CD14-positive monocyte (primary cell): ENCODE measurements around the gene ACTR6. TPM values are rescaled to one million over a fixed set of nuclear protein-coding genes. Genes with fewer than 3 reads are reported as not detected.

Experiments used
- DNase-seq, 3 donors: peaks; one replicate each; pipeline ENCODE4 v3.0.0-alpha.2; 2011 to 2022
- H2AFZ ChIP-seq: 2 replicates; pipeline ENCODE4 v1.6.0; 2012; ENCODE audit warnings: mild to moderate bottlenecking, low read depth, low read length, inconsistent platforms; ENCODE audit not compliant: insufficient read depth, poor library complexity, severe bottlenecking
- H3K27ac ChIP-seq, 2 donors: 1 replicate in 1 of 2; 2 replicates in 1 of 2; pipeline ENCODE4 v1.5.1; 2012 to 2013; ENCODE audit warnings: low read length in 2 of 2, control low read depth in 1 of 2, inconsistent platforms in 1 of 2, low read depth in 1 of 2, mild to moderate bottlenecking in 1 of 2
- H3K27me3 ChIP-seq, 2 donors: one replicate each; pipeline versions ENCODE4 v1.6.0 to v1.6.1; 2011 to 2013; ENCODE audit warnings: low read length in 2 of 2; ENCODE audit not compliant: control insufficient read depth in 2 of 2, insufficient read depth in 2 of 2
- H3K36me3 ChIP-seq, 2 donors: replicated peaks in 1 of 2; 1 replicate in 1 of 2; 2 replicates in 1 of 2; pipeline versions ENCODE4 v1.5.1 to v1.6.1; 2012 to 2013; ENCODE audit warnings: low read length in 2 of 2, control low read depth in 1 of 2, inconsistent platforms in 1 of 2, mild to moderate bottlenecking in 1 of 2; ENCODE audit not compliant: insufficient read depth in 2 of 2, control insufficient read depth in 1 of 2
- H3K4me1 ChIP-seq, 2 donors: 1 replicate in 1 of 2; 2 replicates in 1 of 2; pipeline versions ENCODE4 v1.5.1 to v1.6.1; 2012 to 2013; ENCODE audit warnings: low read length in 2 of 2, control low read depth in 1 of 2, inconsistent platforms in 1 of 2, mild to moderate bottlenecking in 1 of 2, moderate library complexity in 1 of 2; ENCODE audit not compliant: insufficient read depth in 2 of 2, control insufficient read depth in 1 of 2
- H3K4me2 ChIP-seq: replicated peaks from 2 replicates; pipeline ENCODE3; 2012; ENCODE audit warnings: low read length, moderate library complexity, mild to moderate bottlenecking; ENCODE audit not compliant: poor library complexity, severe bottlenecking; ENCODE audit errors: extremely low read depth
- H3K4me3 ChIP-seq, 3 experiments: fragments of 200-600 bp in 1 of 3; sonication (generic) in 1 of 3; replicated peaks in 1 of 3; 1 replicate in 2 of 3; 2 replicates in 1 of 3; pipeline ENCODE4 v1.5.1; 2011 to 2013; ENCODE audit warnings: low read length in 3 of 3, mild to moderate bottlenecking in 3 of 3, control low read depth in 2 of 3, low read depth in 2 of 3, inconsistent platforms in 1 of 3, moderate library complexity in 1 of 3
- H3K79me2 ChIP-seq: 2 replicates; pipeline ENCODE4 v1.6.0; 2012; ENCODE audit warnings: mild to moderate bottlenecking, control low read depth, inconsistent platforms, low read length, moderate library complexity; ENCODE audit not compliant: insufficient read depth
- H3K9ac ChIP-seq: 2 replicates; pipeline ENCODE4 v1.6.0; 2017; ENCODE audit warnings: low read length, mild to moderate bottlenecking; ENCODE audit not compliant: insufficient read depth, poor library complexity, severe bottlenecking
- H3K9me3 ChIP-seq, 2 donors: replicated peaks in 1 of 2; 1 replicate in 1 of 2; 2 replicates in 1 of 2; pipeline versions ENCODE4 v1.5.1 to v1.6.1; 2012 to 2013; ENCODE audit warnings: low read length in 2 of 2, control low read depth in 1 of 2; ENCODE audit not compliant: control insufficient read depth in 1 of 2, insufficient read depth in 1 of 2
- H4K20me1 ChIP-seq: 2 replicates; pipeline ENCODE4 v1.6.0; 2012; ENCODE audit warnings: mild to moderate bottlenecking, low read length, control low read depth, moderate library complexity; ENCODE audit not compliant: insufficient read depth
- H3K27ac Mint-ChIP-seq, 7 donors: one replicate each; pipeline ENCODE4 v1.8.0; 2020; ENCODE audit warnings: mild to moderate bottlenecking in 7 of 7, mixed read lengths in 7 of 7, moderate library complexity in 6 of 7, inconsistent platforms in 2 of 7
- H3K27me3 Mint-ChIP-seq, 3 donors: one replicate each; pipeline ENCODE4 v1.8.0; 2021 to 2022; ENCODE audit warnings: low read depth in 3 of 3, mild to moderate bottlenecking in 3 of 3, mixed read lengths in 3 of 3, moderate library complexity in 3 of 3, inconsistent platforms in 1 of 3
- H3K36me3 Mint-ChIP-seq, 2 donors: one replicate each; pipeline ENCODE4 v1.8.0; 2020; ENCODE audit warnings: mixed read lengths in 2 of 2, inconsistent platforms in 1 of 2, mild to moderate bottlenecking in 1 of 2
- H3K4me1 Mint-ChIP-seq: one replicate; pipeline ENCODE4 v1.8.0; 2020; ENCODE audit warnings: mild to moderate bottlenecking, mixed read lengths
- H3K4me3 Mint-ChIP-seq, 2 donors: one replicate each; pipeline ENCODE4 v1.8.0; 2020; ENCODE audit warnings: mild to moderate bottlenecking in 2 of 2, mixed read lengths in 2 of 2, moderate library complexity in 1 of 2
- H3K9me3 Mint-ChIP-seq, 7 donors: one replicate each; pipeline ENCODE4 v1.8.0; 2020 to 2022; ENCODE audit warnings: mixed read lengths in 7 of 7, mild to moderate bottlenecking in 6 of 7, moderate library complexity in 6 of 7, inconsistent platforms in 2 of 7
- CTCF ChIP-seq: fragments of 200-600 bp; IDR thresholded peaks from one replicate; pipeline ENCODE4 v1.8.0; 2022; ENCODE audit warnings: antibody characterized with exemption, mild to moderate bottlenecking
- WGBS: methylation state at CpG from one replicate; pipeline ENCODE4 v1.1.5; 2013; ENCODE audit warnings: missing lambda C conversion rate; ENCODE audit not compliant: insufficient coverage; 5-methylcytosine and 5-hydroxymethylcytosine counted together
- intact Hi-C, 2 donors: fragments of 100-400 bp; cut with micrococcal nuclease; formaldehyde crosslinking; loops; one replicate each; pipeline versions ENCODE4 v1.15.0 to v1.15.1; 2023
- polyA plus RNA-seq, 3 donors: library from polyadenylated mRNA; depleted of rRNA in 1 of 3; unstranded in 2 of 3; stranded (reverse) in 1 of 3; fragments of 300-500 nt in 2 of 3; fragments of >200 nt in 1 of 3; fragmentation: Illumina TruSeq in 2 of 3; gene quantifications; 1 replicate in 2 of 3; 2 replicates in 1 of 3; pipeline ENCODE4 v1.2.3, GENCODE V29; 2012 to 2021

Gene ACTR6
- polyA plus RNA-seq, 3 donors: 5.5 to 17.8 (median 16.2) TPM

- H3K4me3 Mint-ChIP-seq: no peak overlapping the region
- H4K20me1 ChIP-seq: no peaks in the 10 kb centered on the region
- H3K9me3 Mint-ChIP-seq: no peaks in the 10 kb centered on the region
- H3K27me3 Mint-ChIP-seq: peaks cover 0 to 3% (median 0%) of the 10 kb centered on the region in 3 donors
- no peaks in the 10 kb centered on the region for H3K27me3 ChIP-seq
- no peak overlapping the region for H3K4me3 ChIP-seq
- H3K9me3 ChIP-seq: no peaks in the 10 kb centered on the region
- intact Hi-C loops: no loop called here
- H3K4me2 ChIP-seq: no peak overlapping the region
- no peak for TF ChIP-seq CTCF
- no peak overlapping the region for H3K27ac Mint-ChIP-seq
- H3K36me3 Mint-ChIP-seq: no peaks in the 10 kb centered on the region
- peaks cover 7% of the 10 kb centered on the region in 2 donors for H3K4me1 ChIP-seq
- no peak overlapping the region for H3K9ac ChIP-seq
- H3K4me1 Mint-ChIP-seq: peaks cover 10% of the 10 kb centered on the region
- H2AFZ ChIP-seq: no peak overlapping the region
- H3K27ac ChIP-seq: no peak overlapping the region
- no peaks in the 10 kb centered on the region for H3K79me2 ChIP-seq
- no peaks in the 10 kb centered on the region for H3K36me3 ChIP-seq
- DNase-seq: no peak
Measured at GRCh38 chr12:100248886-100249285, 48.3 kb downstream of the ACTR6 start.

GRCh38 chr12:100249941-100250340 is 49.3 kb downstream of the ACTR6 start:
- H3K27ac ChIP-seq: peak overlapping the region in 1 of 2 donors; percentile 26
- WGBS: 32% methylated on average over 3 of the region's 7 CpGs
- H3K36me3 ChIP-seq: no peaks in the 10 kb centered on the region
- no peaks in the 10 kb centered on the region for H3K9me3 ChIP-seq
- peaks cover 0 to 2% (median 2%) of the 10 kb centered on the region in 3 donors for H3K27me3 Mint-ChIP-seq
- H3K4me1 Mint-ChIP-seq: peaks cover 10% of the 10 kb centered on the region
- peak overlapping the region; percentile 11 for H2AFZ ChIP-seq
- DNase-seq: peak in 2 of 3 donors; percentile 20
- H3K36me3 Mint-ChIP-seq: no peaks in the 10 kb centered on the region
- no peak overlapping the region for H3K4me2 ChIP-seq
- no peak overlapping the region for H3K27ac Mint-ChIP-seq
- no peaks in the 10 kb centered on the region for H3K27me3 ChIP-seq
- H3K9ac ChIP-seq: no peak overlapping the region
- H3K4me3 ChIP-seq: no peak overlapping the region
- intact Hi-C loops: no loop called here
- no peaks in the 10 kb centered on the region for H3K79me2 ChIP-seq
- H4K20me1 ChIP-seq: no peaks in the 10 kb centered on the region
- TF ChIP-seq CTCF: no peak
- no peak overlapping the region for H3K4me3 Mint-ChIP-seq
- peaks cover 7% of the 10 kb centered on the region in 2 donors for H3K4me1 ChIP-seq
- no peaks in the 10 kb centered on the region for H3K9me3 Mint-ChIP-seq
